H1 (cell line): ENCODE results near the gene ARF3. TPM values are rescaled to one million over a fixed set of nuclear protein-coding genes. Genes with fewer than 3 reads are reported as not detected.

Experiments
- CTCF ChIA-PET: fragments of 300-600 bp; sonication (Branson Sonifier 250); formaldehyde crosslinking; loops from one replicate; lab custom pipeline; 2021; ENCODE audit not compliant: partially characterized antibody; lab: Charles Lee
- POLR2A ChIA-PET: fragments of 300-600 bp; sonication (Branson Sonifier 250); formaldehyde crosslinking; loops from one replicate; lab custom pipeline; 2021; ENCODE audit warnings: inconsistent platforms; ENCODE audit not compliant: partially characterized antibody; lab: Charles Lee
- DNase-seq, 2 experiments: peaks; one replicate each; pipeline versions ENCODE4 v3.0.0 to v3.0.0-alpha.2; 2010 to 2022; ENCODE audit warnings: low spot score in 2 of 2, low read depth in 1 of 2, mixed read lengths in 1 of 2
- FAIRE-seq: peaks from 2 replicates; lab custom pipeline; 2011; peaks lifted over from hg19 to GRCh38; lab: Jason Lieb, UNC
- H2AFZ ChIP-seq: 2 replicates; pipeline ENCODE4 v1.8.1; 2012; ENCODE audit warnings: low read length, inconsistent platforms
- H2AK5ac ChIP-seq: 2 replicates; pipeline ENCODE4 v1.6.1; 2013; ENCODE audit warnings: low read depth, low read length
- H2BK120ac ChIP-seq: replicated peaks from 2 replicates; pipeline ENCODE3; 2013; ENCODE audit warnings: low read depth, low read length, inconsistent platforms
- H2BK12ac ChIP-seq: 2 replicates; pipeline ENCODE4 v1.6.1; 2013; ENCODE audit warnings: low read depth, low read length
- H2BK15ac ChIP-seq: 2 replicates; pipeline ENCODE4 v1.6.1; 2013; ENCODE audit warnings: low read length
- H2BK20ac ChIP-seq: 2 replicates; pipeline ENCODE4 v1.6.1; 2013; ENCODE audit warnings: low read length
- H2BK5ac ChIP-seq: 2 replicates; pipeline ENCODE4 v1.6.1; 2013; ENCODE audit warnings: low read depth, low read length
- H3K14ac ChIP-seq: 2 replicates; pipeline ENCODE4 v1.6.1; 2013; ENCODE audit warnings: inconsistent platforms; ENCODE audit not compliant: insufficient read length
- H3K18ac ChIP-seq: 2 replicates; pipeline ENCODE4 v1.6.1; 2013; ENCODE audit warnings: low read length; ENCODE audit errors: extremely low read depth
- H3K23ac ChIP-seq: 2 replicates; pipeline ENCODE4 v1.6.1; 2013; ENCODE audit warnings: inconsistent platforms; ENCODE audit not compliant: insufficient read length
- H3K23me2 ChIP-seq: 2 replicates; pipeline ENCODE4 v1.6.1; 2013; ENCODE audit warnings: low read depth, low read length
- H3K27ac ChIP-seq: 2 replicates; pipeline ENCODE4 v1.6.1; 2011; ENCODE audit warnings: low read depth, low read length, inconsistent platforms
- H3K27me3 ChIP-seq, 4 experiments: replicated peaks in 1 of 4; 1 replicate in 1 of 4; 2 replicates in 3 of 4; pipeline versions ENCODE4 v1.6.1 to v1.8.1; 2011 to 2013; ENCODE audit warnings: low read length in 3 of 4, mild to moderate bottlenecking in 3 of 4, inconsistent platforms in 2 of 4, mixed read lengths in 2 of 4, moderate library complexity in 1 of 4; ENCODE audit not compliant: control insufficient read depth in 3 of 4, insufficient read depth in 3 of 4; ENCODE audit errors: extremely low read depth in 1 of 4
- H3K36me3 ChIP-seq, 4 experiments: 2 replicates each; pipeline versions ENCODE4 v1.6.1 to v1.8.1; 2011 to 2013; ENCODE audit warnings: mild to moderate bottlenecking in 4 of 4, low read length in 3 of 4, moderate library complexity in 2 of 4, control low read depth in 1 of 4, inconsistent platforms in 1 of 4; ENCODE audit not compliant: insufficient read depth in 4 of 4, control insufficient read depth in 2 of 4
- H3K4ac ChIP-seq: replicated peaks from 2 replicates; pipeline ENCODE3; 2013; ENCODE audit warnings: low read length, low read depth, mixed read lengths, inconsistent platforms; ENCODE audit not compliant: insufficient read length
- H3K4me1 ChIP-seq, 4 experiments: replicated peaks in 1 of 4; 1 replicate in 1 of 4; 2 replicates in 3 of 4; pipeline versions ENCODE4 v1.6.1 to v1.8.1; 2011 to 2013; ENCODE audit warnings: low read length in 3 of 4, inconsistent platforms in 2 of 4, mixed read lengths in 1 of 4; ENCODE audit not compliant: insufficient read depth in 4 of 4, control insufficient read depth in 3 of 4
- H3K4me2 ChIP-seq, 2 experiments: 2 replicates each; pipeline versions ENCODE4 v1.6.1 to v1.8.1; 2011 to 2013; ENCODE audit warnings: low read depth in 2 of 2, low read length in 2 of 2, control low read depth in 1 of 2, inconsistent platforms in 1 of 2, mild to moderate bottlenecking in 1 of 2; ENCODE audit not compliant: insufficient read depth in 1 of 2
- H3K4me3 ChIP-seq, 4 experiments: fragments of 200-600, 300-600 bp in 1 of 4; sonication (generic), shearing (Covaris generic), sonication (Bioruptor Twin) in 1 of 4; 2 replicates each; pipeline versions ENCODE4 v1.5.1 to v1.8.1; 2011 to 2016; ENCODE audit warnings: low read length in 4 of 4, low read depth in 3 of 4, control low read depth in 2 of 4, inconsistent platforms in 2 of 4, mild to moderate bottlenecking in 2 of 4, mixed read lengths in 1 of 4, moderate library complexity in 1 of 4; ENCODE audit not compliant: insufficient read depth in 2 of 4; ENCODE audit errors: extremely low read depth in 1 of 4
- H3K56ac ChIP-seq: replicated peaks from 2 replicates; pipeline ENCODE3; 2013; ENCODE audit warnings: low read depth, mild to moderate bottlenecking, mixed read lengths, low read length, inconsistent platforms; ENCODE audit not compliant: insufficient read length
- H3K79me1 ChIP-seq: 2 replicates; pipeline ENCODE4 v1.6.1; 2013; ENCODE audit warnings: low read depth, low read length, control low read depth
- H3K79me2 ChIP-seq, 2 experiments: 2 replicates each; pipeline versions ENCODE4 v1.6.1 to v1.8.1; 2012 to 2013; ENCODE audit warnings: low read length in 2 of 2, mild to moderate bottlenecking in 2 of 2, inconsistent platforms in 1 of 2; ENCODE audit not compliant: insufficient read depth in 2 of 2, control insufficient read depth in 1 of 2
- H3K9ac ChIP-seq, 4 experiments: replicated peaks in 1 of 4; 1 replicate in 1 of 4; 2 replicates in 3 of 4; pipeline versions ENCODE4 v1.6.1 to v1.8.1; 2011 to 2013; ENCODE audit warnings: low read depth in 3 of 4, low read length in 3 of 4, control low read depth in 2 of 4, mild to moderate bottlenecking in 2 of 4, moderate library complexity in 2 of 4, inconsistent platforms in 1 of 4; ENCODE audit errors: extremely low read depth in 1 of 4
- H3K9me3 ChIP-seq, 2 experiments: 2 replicates each; pipeline versions ENCODE4 v1.6.1 to v1.8.1; 2012 to 2013; ENCODE audit warnings: mild to moderate bottlenecking in 2 of 2, moderate library complexity in 2 of 2, control low read depth in 1 of 2, inconsistent platforms in 1 of 2, low read depth in 1 of 2, low read length in 1 of 2, mixed read lengths in 1 of 2; ENCODE audit not compliant: insufficient read depth in 2 of 2
- H4K20me1 ChIP-seq, 2 experiments: replicated peaks in 1 of 2; 2 replicates each; pipeline versions ENCODE3 to v1.8.1; 2011 to 2013; ENCODE audit warnings: inconsistent platforms in 2 of 2, low read length in 2 of 2, mild to moderate bottlenecking in 1 of 2; ENCODE audit not compliant: insufficient read depth in 2 of 2, control insufficient read depth in 1 of 2
- H4K5ac ChIP-seq: 2 replicates; pipeline ENCODE4 v1.6.1; 2013; ENCODE audit warnings: low read length, low read depth, mixed read lengths, inconsistent platforms; ENCODE audit not compliant: insufficient read length
- H4K8ac ChIP-seq: 2 replicates; pipeline ENCODE4 v1.8.0; 2013; ENCODE audit warnings: mild to moderate bottlenecking, moderate library complexity, low read length, inconsistent platforms; ENCODE audit not compliant: insufficient read depth; ENCODE audit errors: extremely low read depth
- H4K91ac ChIP-seq: replicated peaks from 2 replicates; pipeline ENCODE3; 2013; ENCODE audit warnings: low read length, mixed read lengths, inconsistent platforms; ENCODE audit not compliant: insufficient read length
- CTBP2 ChIP-seq: IDR thresholded peaks from 2 replicates; pipeline ENCODE4 v1.7.0; 2011; ENCODE audit warnings: borderline replicate concordance, mild to moderate bottlenecking, moderate library complexity, mixed read lengths, low read length; ENCODE audit not compliant: insufficient read depth, insufficient read length
- EZH2 ChIP-seq: fragments of 200-600 bp; sonication (generic); IDR thresholded peaks from 2 replicates; pipeline ENCODE4 v1.7.1; 2012; ENCODE audit warnings: low read depth, mild to moderate bottlenecking, moderate library complexity, low read length, inconsistent platforms; ENCODE audit not compliant: severe bottlenecking
- RXRA ChIP-seq: IDR thresholded peaks from 2 replicates; pipeline ENCODE4 v1.6.1; 2011; ENCODE audit warnings: low read depth, mild to moderate bottlenecking, low read length, moderate library complexity; ENCODE audit not compliant: insufficient read depth
- SRF ChIP-seq: IDR thresholded peaks from 2 replicates; pipeline ENCODE4 v1.6.1; 2011; ENCODE audit warnings: mild to moderate bottlenecking, low read depth, low read length, moderate library complexity
- WGBS, 2 experiments: shearing (Covaris generic) in 1 of 2; methylation state at CpG; one replicate each; pipeline versions ENCODE4 v1.1.6 to v1.1.7; 2013 to 2015; ENCODE audit warnings: low lambda C conversion rate in 2 of 2, mixed read lengths in 2 of 2, inconsistent platforms in 1 of 2, low coverage in 1 of 2, missing lambda C conversion rate in 1 of 2; ENCODE audit not compliant: insufficient replicate concordance in 2 of 2, insufficient coverage in 1 of 2, insufficient read length in 1 of 2; ENCODE audit errors: extremely low coverage in 1 of 2, missing lambda C conversion rate in 1 of 2; 5-methylcytosine and 5-hydroxymethylcytosine counted together
- polyA plus RNA-seq, 7 experiments: library from polyadenylated mRNA; depleted of rRNA in 3 of 7; stranded (reverse) in 5 of 7; unstranded in 2 of 7; fragments of >200 nt in 5 of 7; fragments of 200-250 nt in 2 of 7; gene quantifications; 1 replicate in 5 of 7; 2 replicates in 1 of 7; 4 replicates in 1 of 7; pipeline versions ENCODE4 v1.2.1 to v1.2.3, GENCODE V29; 2011 to 2013; ENCODE audit warnings: missing spikeins in 2 of 7, mixed read lengths in 2 of 7
- total RNA-seq: library from RNA; stranded (reverse); fragmentation: NEBNext Ultra II Directional; extraction: Animal tissue kit (Norgen Biotek cat#: 25700); gene quantifications from 2 replicates; pipeline ENCODE4 v1.2.1, GENCODE V29; 2021

ARF3 gene
- total and polyA plus RNA-seq, 2 of the 8 experiments (the other 6 are each of a cell fraction or from before 2014, with no cell fraction given), result 231 to 250 TPM

DNA sequence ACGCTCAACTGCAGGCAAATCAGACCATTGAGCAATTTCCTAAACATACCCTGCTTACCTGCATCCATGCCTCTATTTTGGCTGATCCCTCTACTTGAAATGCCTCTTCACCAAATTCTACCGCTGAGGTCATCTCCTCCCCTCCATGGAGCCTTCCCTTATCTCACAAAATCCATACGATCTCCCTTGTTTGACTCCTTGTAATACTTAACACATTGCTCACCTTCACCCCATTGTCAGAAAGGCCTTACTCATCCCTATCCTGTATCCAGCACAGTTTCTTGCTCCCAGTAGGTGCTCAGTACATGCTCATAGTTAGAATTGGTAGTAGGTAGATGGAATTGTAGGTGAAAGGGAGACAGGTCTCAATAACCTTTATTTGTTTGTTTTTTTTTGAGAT lies 36.5 kb upstream of the ARF3 start:
- H3K56ac ChIP-seq, result no peak overlapping the region
- H2BK15ac ChIP-seq, result no peak overlapping the region
- H2AFZ ChIP-seq, result no peak overlapping the region
- H3K4ac ChIP-seq, result no peak overlapping the region
- DNase-seq (no peak), FAIRE-seq (no peak)
- H2BK120ac ChIP-seq, result no peak overlapping the region
- H4K91ac ChIP-seq, result no peak overlapping the region
- WGBS, 2 experiments, result 77% methylated on average over 3 of the region's 3 CpGs; no CpG with 5 or more reads in 1 of the 2 experiments
- no peaks in the 10 kb centered on the region for H3K79me1 ChIP-seq
- peaks cover 43 to 64% (median 58%) of the 10 kb centered on the region in 4 experiments for H3K27me3 ChIP-seq
- H3K36me3 ChIP-seq, result no peaks in the 10 kb centered on the region; a peak in 1 of 8 replicates
- no peak overlapping the region for H2BK20ac ChIP-seq
- H2BK5ac ChIP-seq, result no peak overlapping the region
- peaks cover 13% of the 10 kb centered on the region; the same call in 1 of the 2 replicates for H3K23me2 ChIP-seq
- H2AK5ac ChIP-seq, result 0 out of 2 replicates have a peak overlapping the region, but pooled peaks have one; percentile 9
- H3K4me2 ChIP-seq, result peak overlapping the region in 1 of 2 experiments; percentile 3; a peak in 1 of 4 replicates
- no peak overlapping the region for H3K4me3 ChIP-seq
- H3K4me1 ChIP-seq, result peaks cover 5 to 18% (median 8%) of the 10 kb centered on the region in 4 experiments; a peak in 6 of 7 replicates
- ChIA-PET CTCF (interaction anchor here (0.6 to 31.7 kb wide), 16 partner anchors 19 to 350 kb away, joined by 3 to 1336 read pairs (median 4); partner anchors contain the start of genes ARF3, DDX23, PRKAG1 and WNT1), POLR2A (interaction anchor here (1.3 to 4.0 kb wide), 3 partner anchors 12 to 37 kb away, joined by 4 to 18 read pairs (median 6); partner anchors contain the start of gene ARF3)
- H3K9me3 ChIP-seq, result no peaks in the 10 kb centered on the region
- H3K27ac ChIP-seq, result no peak overlapping the region
- H4K8ac ChIP-seq, result no peak overlapping the region
- no peak overlapping the region for H3K14ac ChIP-seq
- H4K5ac ChIP-seq, result no peak overlapping the region
- H3K23ac ChIP-seq, result no peak overlapping the region
- no peak overlapping the region for H2BK12ac ChIP-seq
- H3K79me2 ChIP-seq, result no peaks in the 10 kb centered on the region
- H3K9ac ChIP-seq, result no peak overlapping the region
- H4K20me1 ChIP-seq, result no peaks in the 10 kb centered on the region
- no peak for TF ChIP-seq RXRA
- no peak for TF ChIP-seq CTBP2
- peak; percentile 26 for TF ChIP-seq EZH2
- TF ChIP-seq SRF, result no peak
- no peak overlapping the region for H3K18ac ChIP-seq
